HCT116 (cell line): ENCODE data around the gene AIDA. TPM values are rescaled to one million over a fixed set of nuclear protein-coding genes. Genes with fewer than 3 reads are reported as not detected.

ENCODE experiments used
- ATAC-seq: fragments of 200-7000 bp; cut with Tn5 transposase; 2 replicates; pipeline ENCODE4 v1.9.1; 2020; ENCODE audit warnings: mild to moderate bottlenecking, moderate library complexity
- BruUV-seq: library from RNA; stranded (reverse); fragments of 400-500 nt; replicated peaks from 2 replicates; lab custom pipeline; 2021; lab: Mats Ljungman, UMichigan
- CTCF ChIA-PET: fragments of 300-600 bp; sonication (Branson Sonifier 250); formaldehyde crosslinking; loops from one replicate; lab custom pipeline; 2021; ENCODE audit warnings: antibody characterized with exemption; lab: Charles Lee
- POLR2A ChIA-PET: fragments of 300-600, 350-600 bp; sonication (Branson Sonifier 250); formaldehyde crosslinking; loops from one replicate; lab custom pipeline; 2021; ENCODE audit warnings: antibody characterized with exemption; lab: Charles Lee
- RAD21 ChIA-PET, 2 experiments: fragments of 300-600 bp; sonication (Branson Sonifier 250); formaldehyde crosslinking; loops; one replicate each; lab custom pipeline; 2023; ENCODE audit warnings: low total read pairs in 2 of 2; ENCODE audit not compliant: uncharacterized antibody in 2 of 2, unreplicated experiment in 2 of 2, low non-redundant PET in 1 of 2; lab: Charles Lee
- DNase-seq: peaks from one replicate; pipeline ENCODE4 v3.0.0-alpha.2; 2010; ENCODE audit warnings: low read depth, low spot score
- H2AFZ ChIP-seq: fragments of 200-600 bp; shearing (Covaris generic), sonication (generic); 2 replicates; pipeline ENCODE4 v1.6.1; 2017; ENCODE audit warnings: low read depth, mixed run types, mixed read lengths, antibody characterized with exemption, low read length; ENCODE audit not compliant: poor library complexity, severe bottlenecking
- H3K27ac ChIP-seq: 2 replicates; pipeline ENCODE4 v1.5.1; 2012; ENCODE audit warnings: low read depth, low read length
- H3K27me3 ChIP-seq: fragments of 200-600 bp; sonication (generic); 2 replicates; pipeline ENCODE4 v1.6.1; 2016; ENCODE audit warnings: mixed run types, low read length, mixed read lengths; ENCODE audit not compliant: insufficient read depth
- H3K36me3 ChIP-seq, 2 experiments: fragments of 200-500 bp in 1 of 2; fragments of 200-600 bp in 1 of 2; sonication (Bioruptor generic) in 1 of 2; sonication (generic) in 1 of 2; 2 replicates each; pipeline versions ENCODE4 v1.5.1 to v1.6.1; 2014 to 2016; ENCODE audit warnings: low read length in 2 of 2, inconsistent platforms in 1 of 2, mixed read lengths in 1 of 2, mixed run types in 1 of 2; ENCODE audit not compliant: insufficient read depth in 2 of 2, control insufficient read depth in 1 of 2
- H3K4me1 ChIP-seq, 2 experiments: fragments of 200-600 bp in 1 of 2; sonication (generic) in 1 of 2; 2 replicates each; pipeline versions ENCODE4 v1.5.1 to v1.6.1; 2012 to 2017; ENCODE audit warnings: low read length in 2 of 2, inconsistent platforms in 1 of 2, mild to moderate bottlenecking in 1 of 2, mixed read lengths in 1 of 2, mixed run types in 1 of 2, moderate library complexity in 1 of 2; ENCODE audit not compliant: insufficient read depth in 2 of 2, control insufficient read depth in 1 of 2
- H3K4me2 ChIP-seq: fragments of 200-600 bp; sonication (generic); 2 replicates; pipeline ENCODE4 v1.6.1; 2017; ENCODE audit warnings: mixed run types, low read length, mixed read lengths
- H3K4me3 ChIP-seq, 2 experiments: fragments of 200-600 bp in 1 of 2; sonication (generic) in 1 of 2; replicated peaks in 1 of 2; 2 replicates each; pipeline ENCODE4 v1.5.1; 2011 to 2016; ENCODE audit warnings: low read length in 2 of 2, control low read depth in 1 of 2, low read depth in 1 of 2, mild to moderate bottlenecking in 1 of 2, mixed read lengths in 1 of 2, mixed run types in 1 of 2
- H3K79me2 ChIP-seq: fragments of 200-600 bp; sonication (generic); 2 replicates; pipeline ENCODE4 v1.6.1; 2017; ENCODE audit warnings: mild to moderate bottlenecking, mixed run types, low read length, moderate library complexity, mixed read lengths; ENCODE audit not compliant: insufficient read depth
- H3K9ac ChIP-seq: fragments of 200-600 bp; sonication (generic); 2 replicates; pipeline ENCODE4 v1.6.1; 2016; ENCODE audit warnings: low read length, mixed read lengths
- H3K9me2 ChIP-seq: fragments of 200-600 bp; sonication (generic), shearing (Covaris generic); 2 replicates; pipeline ENCODE4 v1.6.1; 2017; ENCODE audit warnings: mixed run types, mild to moderate bottlenecking, moderate library complexity; ENCODE audit not compliant: insufficient read depth
- H3K9me3 ChIP-seq, 2 experiments: fragments of 200-500 bp in 1 of 2; fragments of 200-600 bp in 1 of 2; sonication (Bioruptor generic) in 1 of 2; sonication (generic) in 1 of 2; 2 replicates each; pipeline ENCODE4 v1.6.1; 2014 to 2017; ENCODE audit warnings: low read length in 2 of 2, mixed read lengths in 2 of 2, inconsistent platforms in 1 of 2, low read depth in 1 of 2, mild to moderate bottlenecking in 1 of 2, mixed run types in 1 of 2, moderate library complexity in 1 of 2; ENCODE audit not compliant: control insufficient read depth in 1 of 2, insufficient read depth in 1 of 2
- H4K20me1 ChIP-seq: fragments of 200-600 bp; sonication (generic), shearing (Covaris generic); 2 replicates; pipeline ENCODE4 v1.6.1; 2017; ENCODE audit warnings: mixed run types, mild to moderate bottlenecking, moderate library complexity; ENCODE audit not compliant: insufficient read depth
- CBX3 ChIP-seq: IDR thresholded peaks from 2 replicates; pipeline ENCODE4 v1.6.1; 2012; ENCODE audit warnings: low read depth
- CEBPB ChIP-seq: IDR thresholded peaks from 2 replicates; pipeline ENCODE4 v1.6.1; 2012; ENCODE audit warnings: low read depth
- EGR1 ChIP-seq: IDR thresholded peaks from 2 replicates; pipeline ENCODE4 v1.6.1; 2012; ENCODE audit warnings: low read depth
- EZH2 ChIP-seq: fragments of 200-600 bp; sonication (generic); IDR thresholded peaks from 2 replicates; pipeline ENCODE4 v1.6.1; 2017; ENCODE audit warnings: antibody characterized with exemption, mixed run types
- EZH2phosphoT487 ChIP-seq: fragments of 200-600 bp; IDR thresholded peaks from 2 replicates; pipeline ENCODE4 v1.6.1; 2018; ENCODE audit warnings: antibody characterized with exemption, borderline replicate concordance
- FOSL1 ChIP-seq: IDR thresholded peaks from 2 replicates; pipeline ENCODE4 v1.6.1; 2012; ENCODE audit warnings: low read depth
- JUND ChIP-seq: IDR thresholded peaks from 2 replicates; pipeline ENCODE4 v1.6.1; 2012
- POLR2AphosphoS5 ChIP-seq: IDR thresholded peaks from 2 replicates; pipeline ENCODE4 v1.6.1; 2011; ENCODE audit warnings: mild to moderate bottlenecking, low read depth, low read length, moderate library complexity
- SIN3A ChIP-seq: IDR thresholded peaks from 2 replicates; pipeline ENCODE4 v1.6.1; 2012; ENCODE audit warnings: low read depth
- SP1 ChIP-seq: IDR thresholded peaks from 2 replicates; pipeline ENCODE4 v1.6.1; 2012; ENCODE audit warnings: low read depth
- SRF ChIP-seq: IDR thresholded peaks from 2 replicates; pipeline ENCODE4 v1.6.1; 2012; ENCODE audit warnings: low read depth
- TCF7L2 ChIP-seq: IDR thresholded peaks from 2 replicates; pipeline ENCODE4 v1.7.0; 2011; ENCODE audit warnings: borderline replicate concordance, inconsistent platforms; ENCODE audit not compliant: insufficient read depth, insufficient read length; ENCODE audit errors: extremely low read depth
- YY1 ChIP-seq: IDR thresholded peaks from 2 replicates; pipeline ENCODE4 v1.6.1; 2011; ENCODE audit warnings: low read length, low read depth, moderate library complexity, mild to moderate bottlenecking; ENCODE audit not compliant: insufficient replicate concordance; ENCODE audit errors: extremely low read depth
- ZFX ChIP-seq: fragments of 450-650 bp; IDR thresholded peaks from 2 replicates; pipeline ENCODE4 v1.6.1; 2017
- intact Hi-C: fragments of 100-400 bp; cut with micrococcal nuclease; formaldehyde crosslinking; loops from 2 replicates; pipeline ENCODE4 v1.10.0; 2022
- total RNA-seq: library from RNA; stranded (reverse); gene quantifications from one replicate; pipeline ENCODE4 v1.2.1, GENCODE V29; 2021; ENCODE audit not compliant: unreplicated experiment
- TF ChIP-seq, protein P1 (sequence below): IDR thresholded peaks from 2 replicates; pipeline ENCODE4 v1.6.1; 2012
- TF ChIP-seq, protein P2 (sequence below), 3 experiments: fragments of 200-600 bp in 1 of 3; sonication (generic) in 1 of 3; IDR thresholded peaks in 2 of 3; conservative IDR thresholded peaks in 1 of 3; 2 replicates each; pipeline ENCODE4 v1.5.1; 2012 to 2017; ENCODE audit warnings: low read depth in 2 of 3, low read length in 2 of 3, antibody characterized with exemption in 1 of 3, borderline replicate concordance in 1 of 3, control low read depth in 1 of 3, mild to moderate bottlenecking in 1 of 3, mixed read lengths in 1 of 3, mixed run types in 1 of 3, moderate library complexity in 1 of 3; ENCODE audit not compliant: insufficient read depth in 1 of 3
- TF ChIP-seq, protein P3 (sequence below): IDR thresholded peaks from 2 replicates; pipeline ENCODE4 v1.6.1; 2012
- TF ChIP-seq, protein P4 (sequence below): IDR thresholded peaks from 2 replicates; pipeline ENCODE4 v1.6.1; 2011; ENCODE audit warnings: mild to moderate bottlenecking, low read length, moderate library complexity; ENCODE audit not compliant: insufficient replicate concordance; ENCODE audit errors: extremely low read depth

The AIDA gene
- total RNA-seq, 1 experiment from 2014 or later: 53.2 TPM

DNA sequence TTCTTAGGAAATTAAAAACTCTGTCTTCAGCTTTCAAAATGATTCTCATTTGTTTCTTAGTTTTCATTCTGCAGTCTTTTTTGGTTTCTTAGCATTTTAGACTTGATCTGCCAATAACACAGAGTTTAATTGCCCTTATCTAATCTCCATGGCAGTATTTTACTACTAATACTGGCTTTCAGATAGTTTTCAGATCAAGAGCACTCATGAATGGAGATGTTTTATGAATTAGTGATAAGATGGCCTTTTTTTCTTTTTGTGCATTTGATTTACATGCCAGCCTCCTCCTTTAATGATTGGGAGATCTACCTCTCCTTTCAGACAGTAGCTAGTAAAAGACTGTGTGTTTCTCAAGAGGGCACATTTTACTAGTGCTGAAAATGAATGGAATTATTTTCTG lies 88.8 kb downstream of the AIDA start:
- H3K36me3 ChIP-seq: peaks cover 9 to 12% of the 10 kb centered on the region in 2 experiments; a peak in 3 of 4 replicates

More for the DNA sequence above, 88.8 kb downstream of the AIDA start:
- Histone ChIP-seq H4K20me1 (no peaks in the 10 kb centered on the region), H3K27ac (no peak overlapping the region), H3K9me2 (no peaks in the 10 kb centered on the region), H3K4me3 (no peak overlapping the region), H3K9ac (no peak overlapping the region), H3K79me2 (peaks cover 30% of the 10 kb centered on the region; the same call in 1 of the 2 replicates), H3K4me1 (peaks cover 2 to 11% of the 10 kb centered on the region in 2 experiments; a peak in 2 of 4 replicates), H3K9me3 (no peaks in the 10 kb centered on the region), H3K27me3 (no peaks in the 10 kb centered on the region), H3K4me2 (no peak overlapping the region), H2AFZ (no peak overlapping the region)
- intact Hi-C loops: no loop called here
- CTCF ChIA-PET: no interaction called here
- TF ChIP-seq EZH2: no peak
- TF ChIP-seq POLR2AphosphoS5: no peak
- TF ChIP-seq, protein P1, sequence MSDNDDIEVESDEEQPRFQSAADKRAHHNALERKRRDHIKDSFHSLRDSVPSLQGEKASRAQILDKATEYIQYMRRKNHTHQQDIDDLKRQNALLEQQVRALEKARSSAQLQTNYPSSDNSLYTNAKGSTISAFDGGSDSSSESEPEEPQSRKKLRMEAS: no peak
- TF ChIP-seq, protein P2, sequence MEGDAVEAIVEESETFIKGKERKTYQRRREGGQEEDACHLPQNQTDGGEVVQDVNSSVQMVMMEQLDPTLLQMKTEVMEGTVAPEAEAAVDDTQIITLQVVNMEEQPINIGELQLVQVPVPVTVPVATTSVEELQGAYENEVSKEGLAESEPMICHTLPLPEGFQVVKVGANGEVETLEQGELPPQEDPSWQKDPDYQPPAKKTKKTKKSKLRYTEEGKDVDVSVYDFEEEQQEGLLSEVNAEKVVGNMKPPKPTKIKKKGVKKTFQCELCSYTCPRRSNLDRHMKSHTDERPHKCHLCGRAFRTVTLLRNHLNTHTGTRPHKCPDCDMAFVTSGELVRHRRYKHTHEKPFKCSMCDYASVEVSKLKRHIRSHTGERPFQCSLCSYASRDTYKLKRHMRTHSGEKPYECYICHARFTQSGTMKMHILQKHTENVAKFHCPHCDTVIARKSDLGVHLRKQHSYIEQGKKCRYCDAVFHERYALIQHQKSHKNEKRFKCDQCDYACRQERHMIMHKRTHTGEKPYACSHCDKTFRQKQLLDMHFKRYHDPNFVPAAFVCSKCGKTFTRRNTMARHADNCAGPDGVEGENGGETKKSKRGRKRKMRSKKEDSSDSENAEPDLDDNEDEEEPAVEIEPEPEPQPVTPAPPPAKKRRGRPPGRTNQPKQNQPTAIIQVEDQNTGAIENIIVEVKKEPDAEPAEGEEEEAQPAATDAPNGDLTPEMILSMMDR (IDR thresholded peaks at IDR 0.05 in 2 of 3, conservative IDR thresholded peaks at IDR 0.05 in 1 of 3; ENCODE audit: borderline replicate concordance in 1 of 3, insufficient read depth in 1 of 3, low read depth in 2 of 3, low read length in 2 of 3): no peak
- TF ChIP-seq JUND: no peak
- TF ChIP-seq ZFX: no peak
- TF ChIP-seq SRF: no peak
- TF ChIP-seq SP1: no peak
- TF ChIP-seq, protein P3, sequence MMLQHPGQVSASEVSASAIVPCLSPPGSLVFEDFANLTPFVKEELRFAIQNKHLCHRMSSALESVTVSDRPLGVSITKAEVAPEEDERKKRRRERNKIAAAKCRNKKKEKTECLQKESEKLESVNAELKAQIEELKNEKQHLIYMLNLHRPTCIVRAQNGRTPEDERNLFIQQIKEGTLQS: no peak
- TF ChIP-seq, protein P4, sequence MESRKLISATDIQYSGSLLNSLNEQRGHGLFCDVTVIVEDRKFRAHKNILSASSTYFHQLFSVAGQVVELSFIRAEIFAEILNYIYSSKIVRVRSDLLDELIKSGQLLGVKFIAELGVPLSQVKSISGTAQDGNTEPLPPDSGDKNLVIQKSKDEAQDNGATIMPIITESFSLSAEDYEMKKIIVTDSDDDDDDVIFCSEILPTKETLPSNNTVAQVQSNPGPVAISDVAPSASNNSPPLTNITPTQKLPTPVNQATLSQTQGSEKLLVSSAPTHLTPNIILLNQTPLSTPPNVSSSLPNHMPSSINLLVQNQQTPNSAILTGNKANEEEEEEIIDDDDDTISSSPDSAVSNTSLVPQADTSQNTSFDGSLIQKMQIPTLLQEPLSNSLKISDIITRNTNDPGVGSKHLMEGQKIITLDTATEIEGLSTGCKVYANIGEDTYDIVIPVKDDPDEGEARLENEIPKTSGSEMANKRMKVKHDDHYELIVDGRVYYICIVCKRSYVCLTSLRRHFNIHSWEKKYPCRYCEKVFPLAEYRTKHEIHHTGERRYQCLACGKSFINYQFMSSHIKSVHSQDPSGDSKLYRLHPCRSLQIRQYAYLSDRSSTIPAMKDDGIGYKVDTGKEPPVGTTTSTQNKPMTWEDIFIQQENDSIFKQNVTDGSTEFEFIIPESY: no peak
- TF ChIP-seq YY1: no peak
- TF ChIP-seq FOSL1: no peak
- TF ChIP-seq SIN3A: no peak
- TF ChIP-seq CBX3: no peak
- TF ChIP-seq EGR1: no peak
- no peak for TF ChIP-seq CEBPB
- no peak for TF ChIP-seq EZH2phosphoT487
- TF ChIP-seq TCF7L2: no peak
- BruUV-seq: no TSS peak
- no peak for DNase-seq
- ATAC-seq: no peak
- RAD21 ChIA-PET: no interaction called here
- POLR2A ChIA-PET: no interaction called here
